ENCODE results near the gene IGF1R.

DNA sequence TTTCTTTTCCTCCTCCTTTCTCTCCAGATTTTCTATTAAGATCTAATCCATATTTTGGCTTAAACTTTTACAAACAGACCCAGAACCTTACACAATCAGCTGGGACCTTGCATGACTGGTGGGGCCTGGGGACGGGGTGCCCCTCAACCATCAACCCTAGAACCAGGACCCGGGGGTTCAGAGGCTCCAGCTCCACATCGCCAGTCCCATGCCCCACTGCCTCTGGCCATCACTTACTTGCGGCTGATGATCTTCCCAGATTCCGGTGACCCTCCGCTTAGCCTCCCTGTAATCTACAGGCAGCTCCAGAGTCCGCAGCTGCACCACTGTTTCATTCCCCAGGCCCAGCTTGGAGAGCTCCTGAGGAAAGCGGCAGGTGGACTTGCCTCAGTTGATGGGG lies 322.5 kb downstream of the IGF1R start:
- TF ChIP-seq, protein P1, sequence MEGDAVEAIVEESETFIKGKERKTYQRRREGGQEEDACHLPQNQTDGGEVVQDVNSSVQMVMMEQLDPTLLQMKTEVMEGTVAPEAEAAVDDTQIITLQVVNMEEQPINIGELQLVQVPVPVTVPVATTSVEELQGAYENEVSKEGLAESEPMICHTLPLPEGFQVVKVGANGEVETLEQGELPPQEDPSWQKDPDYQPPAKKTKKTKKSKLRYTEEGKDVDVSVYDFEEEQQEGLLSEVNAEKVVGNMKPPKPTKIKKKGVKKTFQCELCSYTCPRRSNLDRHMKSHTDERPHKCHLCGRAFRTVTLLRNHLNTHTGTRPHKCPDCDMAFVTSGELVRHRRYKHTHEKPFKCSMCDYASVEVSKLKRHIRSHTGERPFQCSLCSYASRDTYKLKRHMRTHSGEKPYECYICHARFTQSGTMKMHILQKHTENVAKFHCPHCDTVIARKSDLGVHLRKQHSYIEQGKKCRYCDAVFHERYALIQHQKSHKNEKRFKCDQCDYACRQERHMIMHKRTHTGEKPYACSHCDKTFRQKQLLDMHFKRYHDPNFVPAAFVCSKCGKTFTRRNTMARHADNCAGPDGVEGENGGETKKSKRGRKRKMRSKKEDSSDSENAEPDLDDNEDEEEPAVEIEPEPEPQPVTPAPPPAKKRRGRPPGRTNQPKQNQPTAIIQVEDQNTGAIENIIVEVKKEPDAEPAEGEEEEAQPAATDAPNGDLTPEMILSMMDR (IDR thresholded peaks at IDR 0.05) = no peak
- TF ChIP-seq EP300 (IDR thresholded peaks at IDR 0.05) = no peak
